GM12878 (cell line): ENCODE results near the gene CCL2. TPM values are rescaled to one million over a fixed set of nuclear protein-coding genes. Genes with fewer than 3 reads are reported as not detected.

ENCODE experiments used
- ATAC-seq: fragments of 200-7000 bp; cut with Tn5 transposase; 3 replicates; pipeline ENCODE4 v1.9.1; 2020; ENCODE audit warnings: mild to moderate bottlenecking, moderate library complexity
- BruUV-seq: library from RNA; stranded (reverse); fragments of 400-500 nt; replicated peaks from 2 replicates; lab custom pipeline; 2021; lab: Mats Ljungman, UMichigan
- CTCF ChIA-PET: fragments of 300-600 bp; sonication (Branson Sonifier 250); formaldehyde crosslinking; extraction: SDS; loops from one replicate; lab custom pipeline; 2021; ENCODE audit warnings: inconsistent platforms; lab: Yijun Ruan, JAX
- POLR2A ChIA-PET: fragments of 350-600 bp; formaldehyde crosslinking; extraction: SDS; loops from one replicate; lab custom pipeline; 2021; ENCODE audit warnings: inconsistent platforms; lab: Charles Lee
- RAD21 ChIA-PET: fragments of 300-600 bp; sonication (Branson Sonifier 250); formaldehyde crosslinking; loops from one replicate; lab custom pipeline; 2023; ENCODE audit warnings: antibody characterized with exemption; ENCODE audit not compliant: unreplicated experiment; lab: Charles Lee
- SMC1A ChIA-PET: fragments of 300-600 bp; sonication (Branson Sonifier 250); formaldehyde crosslinking; loops from one replicate; lab custom pipeline; 2023; ENCODE audit not compliant: unreplicated experiment, uncharacterized antibody; lab: Charles Lee
- DNase-seq: peaks from one replicate; pipeline ENCODE4 v3.0.0-alpha.2; 2011; ENCODE audit warnings: low read depth, low spot score
- FAIRE-seq: peaks from 3 replicates; lab custom pipeline; 2011; peaks lifted over from hg19 to GRCh38; lab: Jason Lieb, UNC
- H2AFZ ChIP-seq: 2 replicates; pipeline ENCODE4 v1.6.0; 2011; ENCODE audit warnings: low read depth, low read length, control low read depth; ENCODE audit not compliant: control insufficient read depth
- H3K27ac ChIP-seq: 2 replicates; pipeline ENCODE4 v1.5.1; 2011; ENCODE audit warnings: control low read depth; ENCODE audit not compliant: control insufficient read depth, insufficient read depth
- H3K27me3 ChIP-seq, 2 experiments: replicated peaks in 1 of 2; 2 replicates each; pipeline versions ENCODE4 v1.6.0 to v1.6.1; 2011; ENCODE audit warnings: low read length in 1 of 2; ENCODE audit not compliant: control insufficient read depth in 2 of 2, insufficient read depth in 2 of 2
- H3K36me3 ChIP-seq, 2 experiments: 2 replicates each; pipeline ENCODE4 v1.5.1; 2011; ENCODE audit warnings: low read length in 1 of 2; ENCODE audit not compliant: control insufficient read depth in 2 of 2, insufficient read depth in 2 of 2
- H3K4me1 ChIP-seq: 2 replicates; pipeline ENCODE4 v1.6.1; 2011; ENCODE audit warnings: mild to moderate bottlenecking, low read length, moderate library complexity, mixed read lengths; ENCODE audit not compliant: control insufficient read depth, insufficient read depth
- H3K4me2 ChIP-seq: 2 replicates; pipeline ENCODE4 v1.6.0; 2011; ENCODE audit warnings: control low read depth; ENCODE audit not compliant: control insufficient read depth, insufficient read depth
- H3K4me3 ChIP-seq: fragments of 200-600 bp; sonication (generic); 2 replicates; pipeline ENCODE4 v1.5.1; 2016
- H3K79me2 ChIP-seq: 2 replicates; pipeline ENCODE4 v1.6.0; 2011; ENCODE audit warnings: low read length; ENCODE audit not compliant: control insufficient read depth, insufficient read depth
- H3K9ac ChIP-seq: 2 replicates; pipeline ENCODE4 v1.8.0; 2011; ENCODE audit warnings: low read length, control low read depth, mixed read lengths; ENCODE audit not compliant: control insufficient read depth, insufficient read depth
- H3K9me3 ChIP-seq: replicated peaks from 3 replicates; pipeline ENCODE4 v1.5.1; 2011; ENCODE audit warnings: mild to moderate bottlenecking, low read length; ENCODE audit not compliant: control insufficient read depth, insufficient read depth
- H4K20me1 ChIP-seq: 2 replicates; pipeline ENCODE4 v1.6.0; 2011; ENCODE audit not compliant: control insufficient read depth, insufficient read depth
- CEBPB ChIP-seq, 2 experiments: fragments of 150-350 bp in 1 of 2; IDR thresholded peaks; 2 replicates each; pipeline ENCODE4 v1.6.1; 2012 to 2014; ENCODE audit warnings: low read depth in 2 of 2, low read length in 2 of 2, borderline replicate concordance in 1 of 2, inconsistent platforms in 1 of 2
- REST ChIP-seq: IDR thresholded peaks from 2 replicates; pipeline ENCODE4 v1.6.1; 2012; ENCODE audit warnings: mild to moderate bottlenecking, low read depth, low read length
- WGBS: methylation state at CpG from one replicate; pipeline ENCODE4 v1.1.6; 2016; ENCODE audit warnings: low lambda C conversion rate; ENCODE audit not compliant: insufficient replicate concordance, insufficient coverage; ENCODE audit errors: missing lambda C conversion rate; 5-methylcytosine and 5-hydroxymethylcytosine counted together
- in situ Hi-C: fragments of 300-500 bp; cut with MboI; formaldehyde crosslinking; loops from 9 replicates; pipeline ENCODE4 v1.14.3; 2018; ENCODE audit warnings: mixed read lengths
- intact Hi-C: fragments of 100-400 bp; cut with micrococcal nuclease; formaldehyde crosslinking; loops from one replicate; pipeline ENCODE4 v1.14.2; 2022; ENCODE audit not compliant: unreplicated experiment
- polyA plus RNA-seq, 11 experiments: library from polyadenylated mRNA; depleted of rRNA in 4 of 11; unstranded in 6 of 11; stranded (reverse) in 5 of 11; fragments of >200 nt; fragmentation: Nextera tagmentation in 4 of 11; fragmentation: Illumina TruSeq in 1 of 11; extraction: Ambion mirVana in 4 of 11; extraction: Trizol in 1 of 11; gene quantifications; 1 replicate in 1 of 11; 2 replicates in 10 of 11; pipeline versions ENCODE4 v1.2.1 to v1.2.3, GENCODE V29; 2011 to 2016; ENCODE audit warnings: inconsistent platforms in 2 of 11, missing spikeins in 2 of 11, low read depth in 1 of 11
- total RNA-seq, 4 experiments: library from RNA; depleted of rRNA in 3 of 4; stranded (reverse); fragments of >200 nt in 3 of 4; fragmentation: Illumina TruSeq in 1 of 4; extraction: Trizol in 1 of 4; gene quantifications; 2 replicates each; pipeline versions ENCODE4 v1.2.1 to v1.2.3, GENCODE V29; 2013 to 2021

Gene CCL2
- total and polyA plus RNA-seq, 10 of the 15 experiments (the other 5 are each of a cell fraction or from before 2014, with no cell fraction given) = 0.16 to 0.18 TPM; not detected in 8

GRCh38 chr17:34235389-34236028, 19.6 kb upstream of the CCL2 start:
- Histone ChIP-seq H4K20me1 (no peaks in the 10 kb centered on the region), H3K9ac (no peak overlapping the region), H3K79me2 (no peaks in the 10 kb centered on the region), H3K4me3 (no peak overlapping the region), H3K4me2 (no peak overlapping the region), H3K27ac (no peak overlapping the region), H3K36me3 (no peaks in the 10 kb centered on the region), H3K27me3 (no peaks in the 10 kb centered on the region), H2AFZ (no peak overlapping the region), H3K9me3 (no peaks in the 10 kb centered on the region), H3K4me1 (no peaks in the 10 kb centered on the region)
- no peak for TF ChIP-seq CEBPB (IDR thresholded peaks at IDR 0.05; ENCODE audit: borderline replicate concordance in 1 of 2, low read depth in 2 of 2, low read length in 2 of 2)
- TF ChIP-seq REST = peak; percentile 35; the same call in 1 of the 2 replicates
- WGBS = 47% methylated on average over 6 of the region's 6 CpGs
- ChIA-PET CTCF (interaction anchor here (1.0 to 1.6 kb wide), 2 partner anchors 34 to 126 kb away, joined by 3 to 10 read pairs; no protein-coding TSS in a partner anchor), SMC1A (no interaction called here), POLR2A (no interaction called here), RAD21 (no interaction called here)
- ATAC-seq (peak; percentile 23; the same call in 1 of the 3 replicates), FAIRE-seq (no peak), DNase-seq (no peak)
- in situ Hi-C loops = no loop called here
- intact Hi-C loops = no loop called here
- no TSS peak for BruUV-seq
